Measurements from ENCODE around the gene GHSR. TPM values are rescaled to one million over a fixed set of nuclear protein-coding genes. Genes with fewer than 3 reads are reported as not detected.
A peak's percentile ranks its signal among the peaks of the same experiment; 100 is the strongest.

GHSR gene
- total and polyA plus RNA-seq, 7 experiments from 2014 or later, result not detected

GRCh38 chr3:172456404-172456803 is 8.1 kb upstream of the GHSR start:
- H3K27ac Mint-ChIP-seq, result no peak overlapping the region
- peaks cover 0 to 4% of the 10 kb centered on the region in 2 donors for H3K27me3 ChIP-seq (ENCODE audit: control insufficient read depth in 2 of 2, insufficient read depth in 2 of 2, low read length in 2 of 2)
- DNase-seq, result no peak
- no peak for ATAC-seq
- H3K9me3 ChIP-seq (ENCODE audit: control insufficient read depth in 2 of 3, low read length in 3 of 3), result no peaks in the 10 kb centered on the region
- H3K27ac ChIP-seq (ENCODE audit: low read depth, low read length), result no peak overlapping the region
- intact Hi-C loops (cut with micrococcal nuclease), result no loop called here
- no peaks in the 10 kb centered on the region for H3K36me3 Mint-ChIP-seq
- no peaks in the 10 kb centered on the region for H3K9me3 Mint-ChIP-seq
- H3K27me3 Mint-ChIP-seq, result peaks cover 8 to 34% (median 27%) of the 10 kb centered on the region in 5 donors
- H3K4me3 Mint-ChIP-seq, result no peak overlapping the region
- ChIA-PET POLR2A (no interaction called here), CTCF (no interaction called here)
- no peaks in the 10 kb centered on the region for H3K4me1 ChIP-seq (ENCODE audit: control insufficient read depth in 2 of 2, insufficient read depth in 2 of 2, low read length in 2 of 2)
- H3K4me1 Mint-ChIP-seq, result no peaks in the 10 kb centered on the region
- H3K36me3 ChIP-seq (ENCODE audit: control insufficient read depth in 2 of 3, insufficient read depth in 3 of 3, low read length in 3 of 3), result no peaks in the 10 kb centered on the region
- H3K4me3 ChIP-seq (ENCODE audit: low read length), result no peak overlapping the region

GRCh38 chr3:172454180-172454579 is 5.9 kb upstream of the GHSR start:
- DNase-seq, result no peak

GRCh38 chr3:172449466-172450149 is 1.4 kb upstream of the GHSR start:
- ATAC-seq, result peak; percentile 32
- Mint-ChIP-seq H3K4me3 (peak overlapping the region in 9 of 10 donors; percentile 17 to 82 (median 71)), H3K9me3 (peaks cover 0 to 18% (median 4%) of the 10 kb centered on the region in 11 donors), H3K36me3 (peaks cover 3 to 9% (median 7%) of the 10 kb centered on the region in 5 donors), H3K27ac (no peak overlapping the region), H3K4me1 (peaks cover 24 to 38% (median 34%) of the 10 kb centered on the region in 7 donors), H3K27me3 (peaks cover 63 to 89% (median 84%) of the 10 kb centered on the region in 5 donors)
- Histone ChIP-seq H3K36me3 (ENCODE audit: control insufficient read depth in 2 of 3, insufficient read depth in 3 of 3, low read length in 3 of 3) (no peaks in the 10 kb centered on the region), H3K4me3 (ENCODE audit: low read length) (no peak overlapping the region), H3K4me1 (ENCODE audit: control insufficient read depth in 2 of 2, insufficient read depth in 2 of 2, low read length in 2 of 2) (peaks cover 15 to 20% of the 10 kb centered on the region in 2 donors), H3K27ac (ENCODE audit: low read depth, low read length) (no peak overlapping the region), H3K9me3 (ENCODE audit: control insufficient read depth in 2 of 3, low read length in 3 of 3) (no peaks in the 10 kb centered on the region), H3K27me3 (ENCODE audit: control insufficient read depth in 2 of 2, insufficient read depth in 2 of 2, low read length in 2 of 2) (peaks cover 0 to 28% of the 10 kb centered on the region in 2 donors)
- DNase-seq, result peak in 2 of 9 donors; percentile 14 to 30
- intact Hi-C loops (cut with micrococcal nuclease), result no loop called here
- POLR2A ChIA-PET, result no interaction called here
- CTCF ChIA-PET, result no interaction called here

More at GRCh38 chr3:172454180-172454579, 5.9 kb upstream of the GHSR start:
- H3K9me3 ChIP-seq (ENCODE audit: control insufficient read depth in 2 of 3, low read length in 3 of 3), result no peaks in the 10 kb centered on the region
- no peak overlapping the region for H3K27ac ChIP-seq (ENCODE audit: low read depth, low read length)
- H3K27me3 ChIP-seq (ENCODE audit: control insufficient read depth in 2 of 2, insufficient read depth in 2 of 2, low read length in 2 of 2), result peaks cover 0 to 14% of the 10 kb centered on the region in 2 donors
- Mint-ChIP-seq H3K27ac (no peak overlapping the region), H3K4me1 (peaks cover 5 to 12% (median 11%) of the 10 kb centered on the region in 7 donors), H3K9me3 (peaks cover 0 to 10% (median 0%) of the 10 kb centered on the region in 11 donors), H3K4me3 (no peak overlapping the region), H3K36me3 (no peaks in the 10 kb centered on the region), H3K27me3 (peaks cover 24 to 57% (median 48%) of the 10 kb centered on the region in 5 donors)
- H3K4me1 ChIP-seq (ENCODE audit: control insufficient read depth in 2 of 2, insufficient read depth in 2 of 2, low read length in 2 of 2), result peaks cover 0 to 5% of the 10 kb centered on the region in 2 donors
- no peaks in the 10 kb centered on the region for H3K36me3 ChIP-seq (ENCODE audit: control insufficient read depth in 2 of 3, insufficient read depth in 3 of 3, low read length in 3 of 3)
- intact Hi-C loops (cut with micrococcal nuclease), result no loop called here
- ATAC-seq, result no peak
- CTCF ChIA-PET, result interaction anchor here (0.6 kb wide), 1 partner anchor 175 kb away, joined by 3 read pairs; no protein-coding TSS in a partner anchor
- H3K4me3 ChIP-seq (ENCODE audit: low read length), result no peak overlapping the region
- POLR2A ChIA-PET, result no interaction called here

- H3K27ac Mint-ChIP-seq, result peak overlapping the region in 1 of 9 donors; percentile 26
- H3K36me3 ChIP-seq (ENCODE audit: control insufficient read depth in 2 of 3, insufficient read depth in 3 of 3, low read length in 3 of 3), result no peaks in the 10 kb centered on the region
- H3K27me3 Mint-ChIP-seq, result peaks cover 57 to 83% (median 78%) of the 10 kb centered on the region in 5 donors
- H3K27ac ChIP-seq (ENCODE audit: low read depth, low read length), result no peak overlapping the region
- H3K4me1 Mint-ChIP-seq, result peaks cover 24 to 38% (median 34%) of the 10 kb centered on the region in 7 donors
- no peak for DNase-seq
- POLR2A ChIA-PET, result no interaction called here
- intact Hi-C loops (cut with micrococcal nuclease), result no loop called here
- H3K4me3 ChIP-seq (ENCODE audit: low read length), result no peak overlapping the region
- H3K36me3 Mint-ChIP-seq, result peaks cover 3 to 9% (median 7%) of the 10 kb centered on the region in 5 donors
- no peaks in the 10 kb centered on the region for H3K9me3 ChIP-seq (ENCODE audit: control insufficient read depth in 2 of 3, low read length in 3 of 3)
- no peak for ATAC-seq
- peaks cover 0 to 30% of the 10 kb centered on the region in 2 donors for H3K27me3 ChIP-seq (ENCODE audit: control insufficient read depth in 2 of 2, insufficient read depth in 2 of 2, low read length in 2 of 2)
- CTCF ChIA-PET, result no interaction called here
- peak overlapping the region; percentile 33 to 89 (median 72) for H3K4me3 Mint-ChIP-seq
- peaks cover 0 to 18% (median 4%) of the 10 kb centered on the region in 11 donors for H3K9me3 Mint-ChIP-seq
- H3K4me1 ChIP-seq (ENCODE audit: control insufficient read depth in 2 of 2, insufficient read depth in 2 of 2, low read length in 2 of 2), result peaks cover 15 to 20% of the 10 kb centered on the region in 2 donors
Observed at GRCh38 chr3:172448661-172449465, 607 bp upstream of the GHSR start.

- Mint-ChIP-seq H3K36me3 (peaks cover 3 to 9% (median 7%) of the 10 kb centered on the region in 5 donors), H3K27ac (no peak overlapping the region), H3K9me3 (peaks cover 0 to 18% (median 4%) of the 10 kb centered on the region in 11 donors), H3K4me3 (no peak overlapping the region), H3K27me3 (peaks cover 67 to 86% (median 80%) of the 10 kb centered on the region in 5 donors), H3K4me1 (peaks cover 24 to 38% (median 34%) of the 10 kb centered on the region in 7 donors)
- intact Hi-C loops (cut with micrococcal nuclease), result no loop called here
- no peak overlapping the region for H3K27ac ChIP-seq (ENCODE audit: low read depth, low read length)
- ATAC-seq, result no peak
- peaks cover 15 to 20% of the 10 kb centered on the region in 2 donors for H3K4me1 ChIP-seq (ENCODE audit: control insufficient read depth in 2 of 2, insufficient read depth in 2 of 2, low read length in 2 of 2)
- no peaks in the 10 kb centered on the region for H3K36me3 ChIP-seq (ENCODE audit: control insufficient read depth in 2 of 3, insufficient read depth in 3 of 3, low read length in 3 of 3)
- POLR2A ChIA-PET, result no interaction called here
- CTCF ChIA-PET, result interaction anchor here (1.1 kb wide), 1 partner anchor 30 kb away, joined by 3 read pairs; no protein-coding TSS in a partner anchor
- no peaks in the 10 kb centered on the region for H3K9me3 ChIP-seq (ENCODE audit: control insufficient read depth in 2 of 3, low read length in 3 of 3)
- H3K27me3 ChIP-seq (ENCODE audit: control insufficient read depth in 2 of 2, insufficient read depth in 2 of 2, low read length in 2 of 2), result peaks cover 0 to 25% of the 10 kb centered on the region in 2 donors
- H3K4me3 ChIP-seq (ENCODE audit: low read length), result no peak overlapping the region
- no peak for DNase-seq
Observed at GRCh38 chr3:172446198-172446597, 2.1 kb downstream of the GHSR start.

- H3K4me3 Mint-ChIP-seq, result no peak overlapping the region
- H3K36me3 ChIP-seq (ENCODE audit: control insufficient read depth in 2 of 3, insufficient read depth in 3 of 3, low read length in 3 of 3), result no peaks in the 10 kb centered on the region
- H3K36me3 Mint-ChIP-seq, result peaks cover 3 to 9% (median 7%) of the 10 kb centered on the region in 5 donors
- intact Hi-C loops (cut with micrococcal nuclease), result no loop called here
- no peaks in the 10 kb centered on the region for H3K9me3 ChIP-seq (ENCODE audit: control insufficient read depth in 2 of 3, low read length in 3 of 3)
- H3K27me3 ChIP-seq (ENCODE audit: control insufficient read depth in 2 of 2, insufficient read depth in 2 of 2, low read length in 2 of 2), result peaks cover 0 to 22% of the 10 kb centered on the region in 2 donors
- no peak overlapping the region for H3K27ac Mint-ChIP-seq
- CTCF ChIA-PET, result no interaction called here
- ATAC-seq (no peak), DNase-seq (no peak)
- peaks cover 15 to 18% of the 10 kb centered on the region in 2 donors for H3K4me1 ChIP-seq (ENCODE audit: control insufficient read depth in 2 of 2, insufficient read depth in 2 of 2, low read length in 2 of 2)
- H3K27ac ChIP-seq (ENCODE audit: low read depth, low read length), result no peak overlapping the region
- H3K4me1 Mint-ChIP-seq, result peaks cover 22 to 33% (median 30%) of the 10 kb centered on the region in 7 donors
- H3K4me3 ChIP-seq (ENCODE audit: low read length), result no peak overlapping the region
- H3K27me3 Mint-ChIP-seq, result peaks cover 71 to 83% (median 76%) of the 10 kb centered on the region in 5 donors
- POLR2A ChIA-PET, result no interaction called here
- H3K9me3 Mint-ChIP-seq, result peaks cover 0 to 12% (median 4%) of the 10 kb centered on the region in 11 donors
Observed at GRCh38 chr3:172444821-172445220, 3.4 kb downstream of the GHSR start.

All from naive thymus-derived CD4-positive, alpha-beta T cell (primary cell).